Activated T-cell treated with anti-CD3 and anti-CD28 coated beads for 48 hours (primary cell): ENCODE results near the gene WNT9A.

Source experiments
- DNase-seq: peaks from one replicate; pipeline ENCODE4 v3.0.0-alpha.2; 2020; ENCODE audit warnings: low read depth

The WNT9A gene

DNA sequence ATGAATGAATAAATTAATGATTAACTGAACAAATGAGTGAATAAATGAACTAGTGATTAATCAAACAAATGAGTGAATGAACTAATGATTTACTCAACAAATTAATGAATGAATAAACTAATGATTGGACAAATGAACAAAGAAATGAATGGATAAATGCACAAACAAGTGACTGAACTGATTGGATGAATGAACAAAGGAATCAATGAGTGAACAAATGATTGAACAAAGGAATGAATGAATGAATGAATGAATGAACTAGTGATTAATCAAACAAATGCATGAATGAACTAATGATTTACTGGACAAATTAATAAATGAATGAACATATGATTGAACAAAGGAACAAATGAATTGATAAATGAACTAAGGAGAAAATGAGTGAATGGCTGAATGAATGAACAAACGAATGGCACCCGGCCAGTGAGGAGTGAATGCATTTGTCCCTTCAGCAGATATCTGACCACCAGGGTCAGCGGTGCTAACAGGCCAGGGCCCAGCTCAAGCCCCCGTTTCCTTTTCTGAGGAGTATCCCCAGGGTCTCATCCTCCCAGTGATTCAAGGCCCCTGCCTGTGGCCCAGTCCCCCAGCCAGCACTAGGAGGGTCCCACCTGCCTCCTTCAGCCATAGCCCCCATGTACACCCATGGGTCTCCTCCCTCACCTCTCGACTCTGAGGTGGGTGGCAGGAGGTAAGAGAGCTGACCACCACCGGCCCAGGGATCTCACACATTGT, 49.9 kb downstream of the WNT9A start:
- DNase-seq = no peak

DNA sequence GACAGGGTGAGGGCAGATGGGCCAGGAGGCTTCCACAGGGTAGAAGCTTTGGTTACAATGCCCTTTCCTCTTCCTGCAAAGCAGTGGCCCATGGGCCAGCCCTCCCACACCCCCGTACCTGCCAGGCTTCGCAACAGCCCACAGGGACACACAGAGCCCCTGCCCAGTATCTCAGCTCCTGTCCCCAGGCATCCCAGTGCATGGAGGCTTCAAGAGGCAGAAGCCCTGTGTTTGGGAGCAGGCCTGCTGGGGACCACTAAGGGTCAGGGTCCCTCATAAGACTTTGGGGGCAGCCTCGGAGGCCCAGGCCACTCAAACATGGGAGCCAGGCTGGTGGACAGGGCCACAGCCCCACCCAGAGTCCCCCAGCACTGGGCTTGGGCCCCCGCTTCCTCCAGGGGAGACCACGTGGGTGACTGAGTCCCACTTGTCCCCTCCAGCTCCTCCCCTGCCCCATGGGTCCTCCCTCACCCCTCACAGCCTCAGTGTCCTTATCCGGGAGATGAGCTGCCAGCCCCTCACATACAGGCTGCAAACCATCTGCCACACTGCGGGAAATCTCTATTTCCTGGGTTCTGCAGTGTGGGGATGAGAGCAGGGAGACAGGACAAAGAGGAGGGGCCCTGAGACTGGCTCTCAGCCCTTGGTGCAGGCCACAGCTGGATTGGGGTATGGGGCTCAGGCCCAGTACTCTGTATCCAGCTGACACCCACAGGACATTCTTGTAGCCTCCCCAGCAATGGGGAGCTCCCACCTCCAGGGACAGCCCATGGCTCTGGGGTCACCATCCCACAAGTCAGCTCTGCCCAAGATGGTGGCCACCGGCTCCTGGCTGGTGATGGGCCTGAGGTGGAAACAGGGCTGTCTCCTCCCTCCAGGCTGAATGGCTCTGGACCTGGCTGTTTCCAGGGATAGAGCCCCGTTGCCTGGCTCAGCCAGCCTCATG, 50.7 kb downstream of the WNT9A start:
- DNase-seq = no peak

DNA sequence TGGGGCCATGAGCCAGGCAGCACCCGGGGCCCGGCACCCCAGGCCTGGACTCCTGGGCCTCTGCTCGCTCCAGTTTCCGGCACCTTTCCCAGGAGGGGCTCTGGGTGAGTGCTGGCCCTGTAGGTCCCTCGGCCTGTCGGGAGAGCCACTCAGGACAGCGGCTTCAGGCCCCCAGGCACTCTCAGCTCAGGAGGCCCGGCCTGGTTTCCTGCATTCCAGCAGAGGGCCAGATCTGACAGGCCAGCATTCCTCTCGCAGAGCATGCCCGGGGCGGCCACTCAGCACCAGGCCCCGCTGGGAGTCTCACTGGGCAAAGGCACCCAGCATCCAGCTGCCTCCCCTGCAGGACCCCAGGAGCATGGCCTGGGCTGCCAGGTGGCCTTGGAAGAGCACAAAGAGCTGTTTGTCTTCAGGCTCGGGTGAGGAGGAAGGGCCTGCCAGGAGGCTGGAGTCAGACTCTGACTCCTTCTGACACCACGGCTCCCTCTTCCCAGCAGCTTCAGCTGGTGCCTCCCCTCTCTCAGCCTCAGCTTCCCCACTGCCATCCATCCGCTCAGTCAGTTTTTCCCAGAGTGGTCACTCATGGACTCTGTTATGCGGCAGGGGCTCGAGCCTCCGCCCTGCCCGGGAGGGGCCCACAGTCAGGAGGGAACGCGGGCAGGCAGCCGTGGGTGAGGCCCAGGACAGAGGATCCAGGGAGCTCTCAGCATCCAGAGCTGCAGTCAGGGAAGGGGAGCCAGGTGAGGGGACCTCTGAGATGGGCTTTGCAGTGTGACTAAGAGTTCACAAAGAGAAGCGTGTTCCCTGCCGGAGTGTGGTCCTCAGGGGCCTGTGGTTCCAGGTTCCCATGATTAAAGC, 51.7 kb downstream of the WNT9A start:
- no peak for DNase-seq

DNA sequence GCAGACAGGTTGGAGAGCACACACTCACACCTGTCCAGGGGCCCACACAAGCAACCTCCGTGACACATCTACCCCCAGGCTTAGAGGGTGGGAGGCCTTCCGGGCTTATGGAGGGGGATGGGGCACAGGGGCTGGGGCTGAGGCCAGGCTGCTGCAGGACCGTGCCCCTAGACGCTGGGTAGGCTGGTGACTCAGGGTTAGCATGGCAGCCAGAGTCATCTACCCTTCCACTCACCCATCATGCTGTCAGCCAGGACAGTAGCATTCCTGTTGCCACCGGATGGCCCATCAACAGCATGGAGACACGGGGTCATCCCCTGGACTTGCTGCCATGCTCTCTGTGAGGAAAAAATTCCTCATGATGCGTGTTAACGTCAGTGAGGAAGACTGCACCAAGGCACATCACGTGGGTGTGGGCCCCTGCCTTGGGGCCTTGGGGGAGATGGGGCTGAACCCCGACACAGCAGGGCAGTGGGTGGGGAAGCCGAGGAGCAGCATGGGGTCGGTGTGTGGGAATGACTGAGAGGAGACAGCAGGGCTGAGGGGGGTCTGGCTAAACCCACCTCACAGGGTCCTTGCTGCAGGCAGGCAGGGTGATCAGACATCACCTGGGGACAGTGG, 52.8 kb downstream of the WNT9A start:
- no peak for DNase-seq

DNA sequence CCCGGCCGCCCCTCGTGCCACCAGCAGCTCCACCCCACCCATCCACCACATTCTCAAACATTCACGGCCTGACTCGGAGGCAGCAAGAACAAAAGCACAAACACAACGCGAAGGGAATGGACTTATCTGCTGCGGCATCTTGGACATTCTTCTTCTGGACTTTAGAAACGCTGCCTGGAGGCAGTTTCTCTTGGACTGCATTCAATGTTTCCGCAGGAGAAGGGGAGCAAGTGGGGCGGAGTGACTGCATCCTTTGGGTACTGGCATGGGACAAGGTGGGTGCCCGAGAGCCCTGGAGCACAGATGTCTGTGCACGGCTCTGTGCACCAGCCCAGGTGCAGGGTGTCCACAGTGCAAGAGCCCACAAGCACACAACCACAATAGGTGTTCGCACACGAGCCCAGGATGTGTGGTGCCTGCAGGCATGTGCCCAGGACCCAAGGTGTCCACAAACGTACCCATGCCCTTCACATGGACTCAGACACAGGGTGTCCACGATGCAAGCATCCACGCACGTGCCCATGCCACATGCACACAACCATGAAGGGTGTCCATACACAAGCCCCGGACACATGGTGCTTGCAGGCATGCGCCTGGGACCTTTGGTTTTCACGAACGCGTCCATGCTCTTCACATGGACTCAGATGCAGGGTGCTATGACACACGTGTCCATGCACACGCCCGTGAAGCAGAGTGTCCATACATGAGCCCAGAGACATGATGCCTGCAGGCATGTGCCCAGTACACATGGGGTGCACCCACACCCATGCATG, 53.6 kb downstream of the WNT9A start:
- DNase-seq = no peak

DNA sequence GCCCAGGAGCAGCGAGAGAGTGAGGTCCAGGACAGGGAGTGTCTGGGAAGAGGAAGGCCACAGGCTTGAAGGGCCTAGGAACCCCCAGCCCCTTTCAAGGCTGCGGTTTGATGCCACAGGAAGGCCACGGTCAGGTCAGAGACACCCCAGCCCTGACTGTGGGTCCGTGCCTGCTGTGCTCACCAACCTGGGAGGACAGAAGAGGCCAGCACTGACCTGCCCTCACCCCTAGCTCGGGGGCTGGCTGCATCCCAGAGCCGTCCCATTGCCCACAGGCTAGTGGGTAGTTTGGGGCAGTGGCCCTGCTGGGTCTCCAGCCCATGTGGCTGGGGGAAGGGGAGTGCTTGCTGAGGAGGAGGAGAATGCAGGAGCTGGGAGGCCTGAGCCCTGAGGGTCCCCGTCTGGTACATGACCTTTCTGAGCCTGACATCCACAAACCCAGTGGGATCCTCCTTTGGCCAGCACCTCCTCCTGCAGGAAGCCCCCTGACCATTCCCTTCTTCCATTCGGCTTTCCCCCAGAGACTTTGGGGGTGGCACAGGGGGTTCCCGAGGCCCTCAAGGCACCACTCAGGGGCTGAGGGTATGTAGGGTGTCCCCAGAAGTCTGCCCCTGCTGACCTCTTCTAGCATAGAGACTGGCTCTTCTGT, 54.3 kb downstream of the WNT9A start:
- DNase-seq = no peak

DNA sequence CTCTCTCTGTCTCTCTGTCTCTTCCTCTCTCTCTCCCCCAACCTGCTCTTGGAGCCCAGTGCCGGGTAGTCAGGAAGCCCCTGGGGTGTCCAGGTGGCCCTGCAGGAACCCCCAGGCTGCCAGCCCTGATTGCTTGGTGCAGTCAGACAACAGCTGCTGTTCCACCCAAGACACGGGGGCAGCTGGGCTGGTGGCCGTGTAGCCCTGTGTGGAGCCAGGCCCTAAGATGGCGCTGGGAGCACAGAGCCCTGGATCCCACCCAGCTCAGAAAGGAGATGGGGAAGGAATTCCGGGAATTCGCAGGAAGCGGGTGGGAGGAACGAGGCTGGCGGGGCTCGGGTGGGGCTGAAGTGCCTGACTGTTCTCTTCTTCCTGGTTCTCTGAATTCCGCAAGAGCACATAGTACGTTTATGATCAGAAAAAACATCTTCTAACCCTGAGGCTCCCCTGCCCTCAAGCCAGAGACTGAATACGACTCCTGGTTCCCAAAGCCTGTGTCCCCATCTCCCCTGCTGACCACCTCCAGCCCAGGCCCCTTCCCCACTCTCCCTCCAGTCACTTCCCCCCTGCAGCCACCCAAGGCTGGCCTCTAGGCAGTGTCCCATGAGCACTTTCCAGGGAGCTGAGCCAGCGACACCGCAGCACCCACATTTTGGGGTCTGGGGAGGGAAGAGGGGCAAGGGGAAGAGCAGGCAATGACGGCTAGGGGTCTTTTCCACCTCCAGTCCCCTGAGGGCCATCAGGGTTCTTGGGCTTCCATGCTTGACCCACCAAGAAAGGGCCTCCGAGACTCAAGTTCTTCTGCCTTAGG, 55.0 kb downstream of the WNT9A start:
- DNase-seq = no peak

DNA sequence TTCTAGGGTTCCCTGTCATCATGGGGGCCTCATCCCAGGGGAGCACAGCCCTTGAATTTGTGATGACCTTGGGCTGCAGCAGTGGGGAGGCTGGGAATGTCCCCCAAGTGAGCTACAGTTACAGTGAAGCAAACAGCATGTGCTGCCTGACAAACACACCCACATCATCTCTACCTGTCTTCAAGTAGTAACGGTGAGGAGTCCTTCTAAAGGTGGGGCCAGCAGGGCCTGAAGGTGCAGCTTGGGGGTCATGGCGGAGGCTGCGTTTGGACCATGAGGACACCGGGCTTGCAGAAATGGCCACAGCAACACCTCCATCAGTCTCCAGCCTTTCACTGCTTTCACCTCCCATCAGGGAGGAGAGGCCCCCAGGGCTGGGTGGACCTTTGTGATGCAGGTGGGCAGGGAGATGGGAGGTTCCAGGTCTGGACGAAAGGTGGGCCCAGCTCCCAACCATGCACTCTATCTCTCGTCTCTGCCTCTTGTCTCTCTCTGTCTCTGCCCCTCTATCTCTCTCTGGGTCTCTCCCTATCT, 55.7 kb downstream of the WNT9A start:
- no peak for DNase-seq

DNA sequence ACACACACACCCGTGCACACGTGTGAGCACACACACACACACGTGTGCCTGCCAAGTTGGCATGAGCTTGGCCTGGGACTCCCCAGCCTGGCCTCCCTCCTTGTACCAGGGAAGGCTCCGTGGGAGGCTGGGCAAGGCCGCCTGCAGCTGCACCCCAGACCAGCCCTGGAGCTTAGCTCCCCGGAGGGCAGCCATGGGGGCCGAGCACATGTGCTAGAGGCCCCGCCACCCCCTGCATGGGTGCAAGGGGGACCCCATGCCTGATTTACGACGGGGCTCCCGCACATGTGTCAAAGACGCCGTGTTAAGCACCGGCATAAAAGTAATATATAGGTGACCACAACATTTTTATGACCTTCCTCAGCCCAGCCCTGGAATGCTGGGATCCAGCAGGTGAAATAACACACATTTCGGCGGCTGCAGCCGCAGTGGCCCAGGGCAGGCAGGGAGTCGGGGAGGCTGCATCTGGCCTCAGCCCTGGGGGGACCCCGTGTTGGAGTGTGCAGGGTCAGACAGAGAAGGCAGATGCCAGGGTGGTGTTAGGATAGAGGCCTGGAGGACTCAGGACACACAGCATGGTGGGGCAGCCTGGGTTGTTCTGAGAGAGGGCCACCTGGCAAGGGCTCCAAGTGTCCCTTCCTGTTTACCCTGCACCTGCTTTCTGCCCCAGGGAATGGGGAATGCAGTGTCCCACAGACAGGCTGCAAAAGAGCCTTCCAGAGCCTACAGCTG, 56.3 kb downstream of the WNT9A start:
- no peak for DNase-seq

DNA sequence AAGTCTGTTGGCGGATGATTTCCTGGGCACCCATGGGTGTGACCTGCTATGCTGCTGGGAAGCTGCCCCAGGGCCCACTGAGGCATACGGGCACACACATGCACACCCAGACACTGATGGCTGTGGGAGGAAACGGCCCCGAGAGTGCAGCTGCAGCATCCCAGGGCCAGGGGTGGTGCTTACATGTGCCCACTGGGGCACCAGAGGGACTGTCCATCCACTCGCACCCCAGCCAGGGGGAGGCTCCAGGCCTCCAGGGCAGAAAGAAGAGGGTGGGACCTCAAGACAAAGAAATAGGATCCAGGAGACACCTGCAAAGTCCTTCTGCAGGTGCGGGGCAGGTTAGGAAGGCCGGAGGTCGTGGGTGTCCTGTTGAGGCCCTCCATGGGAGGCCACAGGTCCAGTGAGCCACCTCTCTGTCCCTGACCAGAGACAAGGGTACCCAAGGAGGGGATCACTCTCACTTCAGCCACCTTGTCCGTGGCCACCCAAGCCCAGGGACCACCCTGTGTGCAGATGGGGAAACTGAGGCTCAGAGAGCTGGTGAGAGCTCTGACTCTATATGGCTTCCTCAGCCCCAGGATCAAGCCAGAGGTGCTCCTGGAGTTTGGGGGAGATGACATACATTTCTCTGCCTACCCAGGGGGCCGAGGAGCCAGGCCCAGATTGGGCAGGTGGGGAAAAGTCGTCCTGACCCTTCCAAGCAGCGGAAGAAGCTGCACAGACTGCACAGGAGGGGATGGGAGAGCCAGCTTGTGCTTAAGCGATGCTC, 57.1 kb downstream of the WNT9A start:
- no peak for DNase-seq

DNA sequence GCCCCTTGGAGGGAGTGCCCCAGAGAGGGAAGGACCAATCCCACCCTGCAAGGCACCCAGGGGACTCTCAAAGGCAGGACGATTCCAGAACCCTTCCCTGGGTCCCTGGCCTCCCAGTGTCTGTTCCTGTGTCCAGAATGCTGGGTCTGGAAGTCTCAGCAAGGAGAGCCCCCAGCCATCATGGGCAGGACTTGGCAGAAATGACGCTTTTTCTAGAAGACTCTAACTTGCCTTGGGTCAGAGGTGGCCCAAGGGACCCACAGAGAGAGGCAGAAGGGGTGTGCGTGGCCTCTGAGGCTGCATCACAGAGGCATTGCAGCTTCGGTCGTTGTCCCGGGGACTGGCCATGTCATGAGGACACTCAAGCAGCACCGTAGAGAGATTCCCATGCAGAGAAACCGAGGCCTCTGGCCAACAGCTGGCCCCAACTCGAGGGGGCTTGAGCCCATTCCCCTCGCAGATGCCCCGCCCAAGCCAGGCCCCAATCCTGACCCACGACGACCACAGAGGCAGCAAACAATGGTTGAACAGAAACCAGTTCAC, 57.8 kb downstream of the WNT9A start:
- no peak for DNase-seq

DNA sequence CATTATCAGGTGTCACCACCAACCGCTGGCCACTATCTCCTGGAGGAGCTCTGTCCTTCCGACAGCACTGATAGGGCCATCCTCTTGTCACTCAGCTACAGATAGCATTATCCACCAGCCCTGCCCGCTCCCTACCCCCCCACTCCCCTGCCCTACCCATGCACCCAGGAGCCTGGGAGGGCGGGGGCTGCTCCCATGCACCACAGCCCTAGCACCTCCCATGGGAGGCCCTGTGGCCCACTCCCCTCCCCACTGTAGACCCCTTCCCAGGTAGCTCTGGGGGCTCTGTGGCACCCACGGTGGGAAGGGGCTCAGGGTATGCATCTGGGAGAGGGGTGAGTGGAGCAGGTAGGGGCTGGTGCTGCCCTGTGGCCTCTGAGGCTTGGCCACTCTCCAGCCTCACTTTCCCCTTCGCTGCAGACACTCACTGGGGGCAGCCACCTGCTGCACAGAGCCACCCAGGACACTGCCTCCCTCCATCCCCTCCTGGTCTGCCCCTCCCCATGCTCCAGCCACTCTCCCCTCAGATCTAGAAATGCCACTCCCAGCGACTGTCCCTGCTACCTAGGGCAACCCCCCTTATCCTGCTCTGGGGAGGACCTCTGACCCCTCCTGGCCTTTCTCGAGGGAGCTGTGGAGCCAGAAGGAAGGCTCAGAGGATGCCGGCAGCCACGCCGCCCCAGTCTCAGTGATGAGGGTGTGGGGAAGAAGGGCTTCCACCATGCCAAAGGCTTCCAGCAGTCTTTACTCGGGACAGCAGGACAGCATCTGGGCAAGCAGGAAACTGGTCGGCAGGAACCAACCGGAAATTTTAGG, 58.5 kb downstream of the WNT9A start:
- no peak for DNase-seq

DNA sequence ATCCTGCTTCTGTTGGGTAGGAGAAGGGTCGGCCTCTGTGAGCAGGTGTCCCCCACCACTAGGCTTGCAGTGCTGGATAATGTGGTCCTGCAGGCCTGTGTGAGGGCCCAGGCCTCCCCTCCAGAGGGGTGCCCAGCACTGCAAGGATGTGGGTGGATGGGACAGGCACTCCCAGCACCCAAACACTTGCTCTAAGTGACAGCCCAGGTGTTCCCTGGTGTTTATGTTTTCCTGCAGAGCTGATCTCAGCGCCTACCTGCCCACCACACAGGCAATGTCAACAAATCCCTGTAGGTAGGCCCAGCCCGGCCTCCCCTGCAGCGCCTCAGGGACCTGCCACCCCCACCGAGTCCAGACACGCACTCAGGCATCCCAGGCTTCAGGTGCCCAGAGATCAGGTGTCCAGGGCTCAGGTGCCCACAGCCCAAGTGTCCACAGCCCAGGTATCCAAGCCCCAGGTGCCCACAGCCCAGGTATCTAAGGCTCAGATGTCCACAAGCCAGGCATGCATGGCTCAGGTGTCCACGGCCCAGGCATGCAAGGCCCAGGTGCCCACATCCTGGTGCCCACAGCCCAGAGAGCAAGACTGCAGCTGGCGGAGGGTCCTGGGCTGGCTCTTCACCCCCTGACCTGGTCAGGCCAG, 59.2 kb downstream of the WNT9A start:
- DNase-seq = no peak

DNA sequence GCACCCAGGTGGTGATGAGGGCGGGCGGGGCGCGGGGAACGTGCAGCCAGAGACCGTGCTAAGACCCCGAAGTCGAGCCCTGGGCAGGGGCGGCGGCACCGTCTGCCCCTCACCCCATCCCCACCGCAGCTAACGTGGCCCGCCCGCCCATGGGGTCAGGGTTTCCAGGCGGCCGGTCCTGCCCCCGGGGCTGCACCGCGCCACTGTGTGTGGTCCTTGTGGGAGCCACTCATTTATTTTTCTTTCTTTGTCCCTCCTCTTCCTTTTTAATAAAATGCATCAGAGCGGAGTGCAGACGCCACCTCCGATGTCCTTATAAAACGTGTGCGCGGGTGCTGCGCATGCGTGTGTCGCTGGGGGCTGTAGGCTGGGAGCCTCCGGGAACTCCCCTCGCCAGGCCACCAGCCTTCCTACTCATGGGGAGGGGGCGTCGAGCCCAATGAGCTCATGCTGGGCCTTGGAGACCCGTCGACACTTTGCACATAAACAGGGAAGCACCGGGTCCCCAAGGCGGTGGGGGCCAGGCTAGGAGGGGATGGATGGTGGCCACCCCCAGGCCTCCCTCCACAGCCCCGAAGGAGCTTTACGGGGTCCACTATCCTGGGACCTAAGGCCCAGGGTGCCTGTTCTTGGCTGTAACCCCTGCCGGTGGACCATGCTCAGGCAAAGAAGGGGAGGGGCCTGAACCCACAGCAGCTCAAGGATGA, 59.9 kb downstream of the WNT9A start:
- no peak for DNase-seq

DNA sequence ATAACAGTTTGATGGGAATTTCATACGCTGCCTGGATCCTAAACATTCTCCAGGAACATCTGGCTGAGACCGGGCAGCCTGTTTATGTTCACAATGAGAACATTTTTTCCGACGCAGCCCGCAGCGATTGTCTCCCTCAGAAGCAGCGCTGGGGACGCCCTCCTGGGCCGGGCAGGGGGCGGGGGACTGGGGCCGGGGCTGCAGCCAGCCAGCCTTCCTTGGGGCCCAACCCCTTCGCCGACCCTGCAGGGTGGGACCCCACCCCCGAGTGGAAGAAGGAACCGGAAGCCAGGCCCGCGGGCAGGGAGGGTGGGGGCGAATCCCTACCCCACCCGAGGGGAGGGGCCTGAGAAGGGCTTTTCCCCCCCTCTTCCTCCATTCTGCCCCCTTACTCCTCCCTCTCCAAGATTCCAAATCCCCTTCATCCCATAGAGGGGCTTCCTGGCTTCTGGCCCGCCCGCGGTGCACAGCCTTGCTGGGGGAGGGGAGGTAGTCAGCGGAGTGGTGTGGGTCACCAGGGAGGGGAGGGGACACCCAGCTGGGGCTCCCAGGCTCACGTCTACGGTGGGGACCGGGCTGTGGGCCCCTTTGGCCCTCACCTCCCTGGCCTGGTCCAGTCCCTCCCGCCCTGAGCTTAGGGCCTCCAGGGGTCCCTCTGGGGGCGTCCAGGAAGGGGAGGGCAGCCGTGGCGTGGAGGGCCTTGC, 60.6 kb downstream of the WNT9A start:
- no peak for DNase-seq
